GM19438 (cell line): Measurements from ENCODE around the gene ELFN2.

ENCODE experiments used
- ATAC-seq: cut with Tn5 transposase; IDR thresholded peaks from one replicate; pipeline ENCODE4 v1.9.1; 2021; ENCODE audit warnings: low read depth; ENCODE audit not compliant: unreplicated experiment

The ELFN2 gene

DNA sequence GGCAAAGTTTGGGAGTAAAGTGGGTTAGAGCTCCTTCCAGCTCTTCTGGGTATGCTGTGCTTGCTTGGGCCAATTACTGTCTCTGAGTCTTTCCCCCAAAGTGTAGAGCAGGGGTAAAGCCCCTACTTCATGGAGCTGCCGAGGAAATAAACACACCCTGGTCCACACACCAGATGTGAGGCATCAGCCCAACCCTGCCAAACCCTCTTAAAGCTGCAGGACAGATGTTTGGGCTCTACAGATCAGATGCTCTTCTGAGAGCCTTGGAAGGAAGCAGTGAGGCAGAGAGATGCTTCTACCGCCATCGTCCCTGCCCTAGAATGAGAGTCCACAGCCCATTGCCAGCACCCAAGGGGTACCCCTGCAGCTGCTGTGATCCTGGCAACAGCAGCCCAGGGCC is 64.7 kb downstream of the ELFN2 start:
- no peak for ATAC-seq

DNA sequence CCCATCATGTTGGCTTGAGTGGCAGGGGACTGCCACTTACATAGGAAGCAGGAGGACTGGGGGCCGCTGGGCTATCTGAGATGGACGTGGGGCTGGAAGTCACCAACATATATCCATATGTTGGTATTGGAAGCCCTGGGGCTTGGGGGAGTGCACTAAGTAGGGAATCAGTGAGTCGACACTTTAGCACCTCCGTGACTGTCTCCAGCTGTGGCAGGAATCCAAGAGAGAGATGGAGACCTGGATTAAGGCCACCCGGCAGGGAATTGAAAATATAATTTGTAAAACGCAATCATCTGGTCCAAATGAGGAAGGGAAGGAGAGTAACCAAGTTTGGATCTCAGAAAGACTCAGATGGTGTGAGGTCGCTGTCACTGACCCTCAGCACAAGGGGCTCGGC is 68.4 kb downstream of the ELFN2 start:
- no peak for ATAC-seq

DNA sequence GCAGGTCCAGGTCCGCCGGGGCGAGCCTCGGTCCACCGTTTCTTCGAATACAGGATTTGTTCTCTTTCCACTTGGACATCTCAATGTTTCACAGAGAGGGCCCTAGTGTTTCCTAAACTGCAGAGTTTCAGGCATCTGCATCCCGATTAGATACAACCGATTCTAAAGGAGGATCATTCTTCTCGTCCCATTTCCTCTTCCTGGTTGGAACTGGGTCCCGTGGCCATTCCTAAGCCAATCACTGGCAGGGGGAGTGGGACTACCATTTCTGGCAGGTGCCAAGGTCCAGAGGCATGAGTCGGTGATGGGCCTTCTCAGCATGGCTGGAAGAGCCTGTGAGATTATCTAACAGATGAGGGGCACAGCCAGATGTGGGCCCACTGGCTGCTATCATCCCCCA is 68.9 kb downstream of the ELFN2 start:
- no peak for ATAC-seq

DNA sequence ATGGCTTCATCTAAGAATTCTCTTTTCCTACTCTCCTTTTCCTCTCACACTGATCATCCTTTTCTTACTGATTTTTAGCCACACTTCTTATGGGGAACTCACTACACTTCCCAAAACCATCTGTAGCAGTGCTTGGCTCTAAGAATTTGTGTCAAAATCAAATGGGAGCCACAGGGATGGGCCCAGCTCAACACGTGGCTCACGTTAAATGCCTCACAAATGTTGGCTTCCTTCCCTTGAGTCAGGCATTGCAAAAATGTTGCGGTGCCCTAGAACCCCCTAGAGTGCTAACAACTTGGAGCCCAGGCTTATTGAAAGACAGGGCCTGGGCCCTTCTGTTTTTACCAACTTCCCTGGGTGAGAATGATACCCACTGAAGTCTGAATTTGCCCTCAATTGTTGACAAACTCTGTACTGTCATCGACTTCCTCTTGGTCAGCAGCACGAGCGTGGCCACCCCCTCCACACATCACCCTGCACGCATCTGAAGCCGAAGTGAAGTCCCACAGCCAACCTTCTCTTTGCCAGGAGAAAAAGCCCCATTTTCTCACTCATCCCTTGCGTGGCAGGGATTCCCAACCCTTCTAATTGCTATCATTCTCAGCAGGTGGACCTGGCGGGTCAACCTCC is 69.7 kb downstream of the ELFN2 start:
- no peak for ATAC-seq

DNA sequence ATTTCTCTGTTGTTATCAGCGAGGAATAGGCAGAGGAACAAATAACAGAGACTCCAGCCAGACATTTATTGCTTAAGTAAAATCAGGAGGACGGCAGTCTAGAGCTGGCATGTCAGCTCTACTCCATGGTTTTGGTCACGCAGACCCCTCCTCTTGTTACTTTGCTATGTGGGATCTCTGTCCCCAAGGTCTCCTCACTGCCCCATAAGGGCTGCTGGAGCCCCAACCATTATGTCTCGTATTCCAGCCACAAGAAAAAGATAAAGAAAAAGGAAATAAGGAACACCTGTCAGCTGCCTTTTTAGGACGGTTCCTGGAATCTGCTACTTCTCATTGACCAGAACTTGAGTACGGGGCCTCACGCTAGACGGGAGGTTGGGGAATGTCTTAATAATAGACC is 70.4 kb downstream of the ELFN2 start:
- ATAC-seq = no peak

DNA sequence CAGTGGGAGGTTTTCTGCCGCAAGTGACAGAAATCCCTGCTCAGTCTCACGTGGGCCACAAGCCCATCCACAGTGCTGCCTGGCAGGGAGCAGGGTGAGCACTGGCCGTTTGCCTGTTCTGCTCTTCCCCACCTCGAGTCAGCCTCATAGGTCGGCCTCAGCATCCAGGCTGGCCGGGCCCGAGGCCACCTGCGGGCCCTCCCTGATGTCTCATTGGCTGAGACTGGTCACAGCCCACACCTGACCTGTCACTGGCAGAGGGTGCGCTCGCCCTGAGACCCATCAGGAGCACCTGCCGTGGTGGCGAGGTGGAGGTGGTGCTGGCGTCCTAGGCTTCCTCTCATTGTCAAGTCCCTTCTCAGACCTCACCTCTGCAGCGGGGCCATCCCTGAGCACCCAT is 72.1 kb downstream of the ELFN2 start:
- ATAC-seq = no peak

DNA sequence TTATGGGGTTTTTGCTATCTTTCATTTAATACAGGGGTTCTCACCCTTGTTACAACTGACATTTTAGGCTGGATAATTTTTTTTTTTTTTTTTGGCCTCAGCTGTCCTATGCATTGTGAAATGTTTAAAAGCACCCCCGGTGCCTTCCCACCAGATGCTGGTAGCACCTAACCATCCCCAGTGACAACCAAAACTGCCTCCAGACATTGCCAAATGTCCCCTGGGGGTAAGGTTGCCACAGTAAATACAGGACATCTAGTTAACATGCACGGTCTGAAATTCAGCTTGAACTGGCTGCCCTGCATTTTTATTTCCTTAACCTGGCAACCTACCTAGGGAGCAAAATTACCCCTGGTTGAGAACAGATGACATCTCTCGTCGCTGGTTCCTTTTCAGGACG is 72.6 kb downstream of the ELFN2 start:
- ATAC-seq = no peak

DNA sequence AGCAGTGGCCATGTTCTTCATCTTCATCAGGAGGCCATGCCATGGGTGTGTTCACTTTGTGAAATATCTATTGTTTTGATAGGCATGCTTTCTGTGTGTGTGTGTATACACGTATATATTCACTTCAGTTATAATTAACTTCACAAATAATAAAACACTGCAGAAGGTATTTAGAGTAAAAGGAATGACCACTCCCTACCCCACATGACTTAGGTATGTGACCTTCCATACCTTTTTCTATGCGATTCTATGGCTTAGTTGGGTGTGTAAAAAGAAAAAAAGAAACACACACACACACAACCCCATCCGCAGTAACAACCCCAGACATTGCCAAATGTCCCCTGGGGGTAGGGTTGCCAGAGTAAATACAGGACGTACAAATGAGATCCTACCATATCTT is 73.0 kb downstream of the ELFN2 start:
- ATAC-seq = no peak

DNA sequence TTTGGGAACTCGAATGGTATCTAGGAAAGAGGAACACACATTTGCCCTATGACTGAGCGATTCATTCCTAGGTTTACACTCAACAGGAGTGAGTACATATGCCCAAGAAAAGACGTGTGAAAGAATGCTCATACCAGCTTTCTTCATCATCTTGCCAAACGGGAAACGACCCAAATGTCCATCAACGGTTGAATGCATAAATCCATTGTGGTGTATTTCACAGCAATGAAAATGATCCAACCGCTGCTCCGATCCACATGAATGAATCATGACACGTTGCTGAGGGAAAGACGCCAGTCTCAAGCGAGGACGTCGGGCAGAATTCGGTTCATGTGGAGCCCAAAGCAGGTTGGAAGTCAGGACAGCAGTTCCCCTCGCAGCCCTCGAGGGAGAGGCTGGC is 73.4 kb downstream of the ELFN2 start:
- no peak for ATAC-seq

DNA sequence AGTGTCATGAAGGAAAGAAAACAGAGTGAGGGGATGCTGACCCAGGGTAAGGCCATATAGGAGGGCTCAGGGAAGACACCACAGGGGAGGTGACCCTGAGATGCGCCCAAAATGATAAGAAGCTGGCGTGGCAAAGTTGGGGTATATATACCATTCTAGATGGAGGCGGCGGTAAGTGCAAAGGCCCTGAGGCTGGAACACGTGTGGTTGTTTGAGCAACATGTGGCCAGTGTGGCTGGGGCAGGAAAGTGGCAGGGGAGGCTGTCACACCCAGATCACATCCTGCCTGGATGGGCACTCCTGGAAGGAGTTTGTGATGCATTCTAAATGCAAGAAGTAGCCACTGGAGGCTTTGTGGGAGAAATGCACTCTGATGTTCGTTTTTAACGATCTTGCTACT is 74.8 kb downstream of the ELFN2 start:
- ATAC-seq = no peak

DNA sequence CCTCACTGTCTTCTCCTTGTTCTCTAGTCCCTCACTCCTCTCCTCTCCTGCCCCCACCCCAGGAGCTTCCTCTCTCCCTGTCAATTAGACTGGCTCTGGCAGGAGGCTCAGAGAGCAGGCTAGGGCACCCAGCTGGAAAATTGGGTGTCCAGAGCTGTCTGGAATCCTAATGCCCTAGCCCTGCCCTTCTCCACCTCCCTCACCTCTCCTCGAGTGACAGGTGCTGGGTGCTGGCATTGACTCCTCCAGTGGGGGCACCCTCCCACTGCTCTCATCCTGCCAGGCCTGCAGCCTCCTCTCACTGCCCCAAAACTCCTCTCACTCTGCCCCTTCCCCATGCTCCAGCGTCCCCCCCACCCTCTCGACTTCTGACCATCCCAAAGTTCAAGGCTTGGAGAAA is 76.0 kb downstream of the ELFN2 start:
- no peak for ATAC-seq

DNA sequence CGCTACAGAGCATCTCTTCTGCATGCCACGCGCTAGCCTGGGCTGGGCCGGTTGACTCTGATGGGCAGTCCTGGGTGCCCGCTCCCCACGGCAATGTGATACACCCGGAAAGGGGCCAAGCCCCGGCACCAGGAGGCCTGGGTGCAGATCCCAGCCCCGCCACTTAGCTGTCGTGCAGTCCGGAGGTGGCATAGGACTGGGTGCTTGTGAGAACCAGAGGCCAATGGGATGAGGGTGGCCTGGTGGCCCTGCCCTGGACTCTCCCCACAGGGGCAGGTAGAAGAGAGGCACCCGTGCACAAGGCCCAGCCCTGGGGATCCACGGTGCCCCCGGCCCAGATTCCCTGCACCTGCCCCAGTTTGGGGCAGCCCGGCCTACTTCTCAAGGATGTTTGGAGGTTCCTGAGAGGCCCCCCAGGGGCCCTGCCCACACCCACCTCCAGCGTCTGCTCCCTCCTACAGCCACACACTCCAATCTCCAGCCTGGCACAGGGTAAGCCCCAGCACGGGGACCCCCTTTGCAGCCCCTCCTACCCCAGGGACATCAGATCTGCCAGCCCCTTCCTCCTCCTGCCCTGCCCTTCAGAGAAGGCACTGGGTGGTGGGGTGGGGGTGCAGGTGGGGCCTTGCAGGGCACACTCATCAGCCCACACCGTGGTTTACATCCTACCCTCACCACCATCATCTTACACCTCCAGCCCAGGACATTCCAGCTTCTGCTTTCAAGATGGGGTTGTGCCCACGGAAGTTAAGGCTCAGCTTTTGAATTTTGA is 78.0 kb downstream of the ELFN2 start:
- no peak for ATAC-seq

DNA sequence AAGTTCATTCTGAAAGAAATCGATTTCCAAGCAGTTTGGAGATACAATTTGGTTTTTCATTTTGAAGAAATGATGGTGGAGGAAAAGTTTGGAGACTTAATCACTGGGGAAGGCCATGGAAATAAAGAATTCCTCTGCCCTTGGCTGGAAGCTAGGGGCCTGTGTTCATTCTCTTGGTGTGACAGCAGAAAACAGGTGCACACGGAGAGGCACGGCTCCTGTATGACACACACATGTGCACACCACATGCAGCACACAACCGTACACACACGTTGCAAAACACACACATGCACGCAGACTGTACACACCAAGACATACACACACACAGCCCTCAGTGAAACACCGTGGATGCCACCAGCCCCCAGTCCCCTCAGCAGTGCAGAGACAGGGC is 80.8 kb downstream of the ELFN2 start:
- ATAC-seq = no peak

DNA sequence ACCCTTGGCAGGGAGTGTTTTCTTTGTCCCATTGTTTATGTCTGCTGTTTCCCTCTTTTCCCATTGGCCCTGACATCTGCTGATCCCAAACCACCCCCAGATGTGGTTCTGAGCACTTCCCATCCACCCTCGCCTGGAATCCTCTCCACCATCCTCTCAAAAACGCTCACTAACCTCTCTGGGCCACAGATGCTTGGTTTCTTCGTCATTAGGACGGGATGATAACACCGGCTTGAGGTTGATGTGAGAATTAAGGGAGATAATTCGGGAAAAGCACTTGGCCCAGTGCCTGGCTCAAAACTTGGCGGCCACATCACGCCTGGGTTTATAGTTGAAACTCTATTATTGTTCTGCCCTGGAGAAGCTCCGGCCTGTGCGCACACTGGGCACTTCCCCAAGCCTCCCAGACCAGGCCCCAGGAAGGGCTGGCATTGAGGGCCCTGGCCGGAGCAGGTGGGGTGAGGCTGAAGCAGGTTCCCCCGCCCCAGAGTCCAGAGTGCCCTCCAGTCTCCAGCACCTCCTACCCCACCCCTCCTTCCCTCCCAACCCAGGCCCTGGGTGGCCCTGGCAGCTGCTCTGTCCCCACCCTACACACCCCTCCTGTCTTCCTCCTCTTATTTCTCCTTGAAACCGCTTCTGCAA is 81.3 kb downstream of the ELFN2 start:
- ATAC-seq = no peak

DNA sequence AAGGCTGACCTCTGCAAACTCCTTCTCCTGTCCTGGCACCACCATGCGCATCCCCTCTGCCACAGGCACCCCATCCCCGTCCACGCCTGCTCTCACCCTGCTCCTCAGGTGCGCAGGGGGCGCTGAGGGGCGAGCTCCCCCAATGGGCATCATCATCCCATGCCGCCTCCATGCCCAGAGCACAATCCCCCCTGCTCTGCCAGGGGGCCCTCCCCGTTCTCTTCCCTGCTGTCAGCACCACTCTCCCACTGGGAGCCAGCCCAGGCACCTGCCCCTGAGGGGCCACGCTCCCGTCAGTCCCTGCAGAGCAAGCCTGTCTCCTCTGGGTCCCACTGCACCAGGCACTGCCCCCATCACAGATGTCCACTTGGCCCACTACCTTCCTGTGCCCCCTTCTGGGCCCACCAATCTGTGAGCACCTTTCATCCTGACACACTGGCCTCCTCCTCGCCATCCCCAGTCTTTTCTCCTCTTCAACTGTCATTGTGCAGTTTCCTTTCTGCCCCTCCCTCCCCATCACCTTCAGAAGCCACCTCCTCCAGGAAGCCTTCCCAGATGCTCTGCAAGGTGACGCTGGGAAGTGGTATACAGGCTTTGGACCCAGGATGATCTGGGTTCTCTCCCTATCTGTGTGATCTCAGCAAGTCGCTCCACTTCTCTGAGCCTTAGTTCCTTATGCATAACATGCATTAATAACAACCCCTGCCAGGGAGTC is 82.4 kb downstream of the ELFN2 start:
- ATAC-seq = no peak

DNA sequence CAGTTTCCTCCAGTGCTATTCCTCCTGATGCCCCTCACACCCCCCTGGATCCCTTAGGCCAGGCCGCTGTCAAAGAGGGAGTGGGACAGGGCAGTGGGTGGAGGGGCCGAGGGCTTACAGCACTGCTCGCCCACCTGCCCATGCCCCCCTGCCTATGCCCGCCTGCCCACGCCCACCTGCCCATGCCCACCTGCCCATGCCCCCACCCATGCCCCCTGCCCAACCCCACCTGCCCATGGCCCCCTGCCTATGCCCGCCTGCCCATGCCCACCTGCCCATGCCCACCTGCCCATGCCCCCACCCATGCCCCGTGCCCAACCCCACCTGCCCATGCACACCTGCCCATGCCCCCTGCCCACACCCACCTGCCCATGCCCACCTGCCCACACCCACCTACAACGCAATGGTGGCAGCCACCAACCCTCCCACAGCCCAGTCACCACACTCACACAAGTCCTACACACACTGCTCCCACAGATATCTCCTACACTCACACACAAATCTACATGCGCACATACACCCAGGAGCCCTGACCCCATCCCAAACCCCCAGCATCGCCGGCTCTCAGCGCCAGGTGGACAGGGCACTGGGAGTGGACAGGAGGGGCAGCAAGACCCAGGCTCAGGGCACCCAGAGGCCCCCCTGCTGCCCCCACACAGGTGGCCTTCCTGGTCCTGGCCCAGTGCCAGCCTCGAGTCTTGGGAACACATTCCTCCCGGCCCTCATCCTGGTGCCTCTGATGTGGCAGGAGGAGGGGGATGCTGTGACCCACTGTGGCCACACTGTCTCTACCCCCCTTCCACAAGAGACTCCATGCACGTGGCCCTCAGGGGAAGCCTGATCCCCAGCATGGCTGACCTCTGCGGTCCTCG is 83.2 kb downstream of the ELFN2 start:
- ATAC-seq = no peak

DNA sequence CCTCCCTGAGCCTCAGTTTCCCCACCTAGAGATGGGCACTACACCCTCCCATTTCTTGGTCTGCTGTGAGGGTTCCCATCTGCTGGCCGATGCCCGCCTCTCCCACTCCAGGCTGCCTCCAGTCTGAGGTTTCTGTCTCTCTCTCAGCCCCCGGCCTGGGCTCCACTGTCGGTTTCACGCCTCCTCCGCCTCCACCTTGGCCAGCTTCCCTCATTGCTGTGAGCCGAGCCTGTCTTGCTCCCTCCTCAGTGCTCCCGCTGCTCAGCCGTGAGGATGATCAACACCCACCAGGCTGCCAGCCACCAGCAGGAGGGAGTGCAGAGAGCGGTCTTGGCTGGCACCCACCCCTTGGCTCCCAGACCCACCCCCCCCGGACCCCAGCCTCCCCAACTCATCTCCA is 83.9 kb downstream of the ELFN2 start:
- ATAC-seq = no peak

DNA sequence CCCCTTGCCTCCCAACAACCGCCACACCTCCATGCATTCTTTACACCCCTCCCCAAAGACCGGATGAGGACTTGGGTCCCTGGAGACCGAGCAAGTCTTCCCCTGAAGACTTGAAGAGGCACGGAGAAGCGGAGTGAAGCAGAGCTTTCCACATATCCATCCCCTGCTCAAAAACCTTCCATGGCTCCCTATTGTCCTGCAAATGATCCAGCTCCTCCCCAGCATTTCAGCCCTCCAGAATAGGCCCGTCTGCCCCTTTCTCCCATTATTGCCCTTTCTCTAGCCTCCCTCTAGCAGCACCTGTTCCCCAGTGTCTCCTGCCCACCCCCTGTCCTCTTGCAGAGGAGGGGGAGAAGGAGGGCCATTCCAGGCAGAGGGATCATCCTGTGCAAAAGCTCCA is 85.2 kb downstream of the ELFN2 start:
- no peak for ATAC-seq

DNA sequence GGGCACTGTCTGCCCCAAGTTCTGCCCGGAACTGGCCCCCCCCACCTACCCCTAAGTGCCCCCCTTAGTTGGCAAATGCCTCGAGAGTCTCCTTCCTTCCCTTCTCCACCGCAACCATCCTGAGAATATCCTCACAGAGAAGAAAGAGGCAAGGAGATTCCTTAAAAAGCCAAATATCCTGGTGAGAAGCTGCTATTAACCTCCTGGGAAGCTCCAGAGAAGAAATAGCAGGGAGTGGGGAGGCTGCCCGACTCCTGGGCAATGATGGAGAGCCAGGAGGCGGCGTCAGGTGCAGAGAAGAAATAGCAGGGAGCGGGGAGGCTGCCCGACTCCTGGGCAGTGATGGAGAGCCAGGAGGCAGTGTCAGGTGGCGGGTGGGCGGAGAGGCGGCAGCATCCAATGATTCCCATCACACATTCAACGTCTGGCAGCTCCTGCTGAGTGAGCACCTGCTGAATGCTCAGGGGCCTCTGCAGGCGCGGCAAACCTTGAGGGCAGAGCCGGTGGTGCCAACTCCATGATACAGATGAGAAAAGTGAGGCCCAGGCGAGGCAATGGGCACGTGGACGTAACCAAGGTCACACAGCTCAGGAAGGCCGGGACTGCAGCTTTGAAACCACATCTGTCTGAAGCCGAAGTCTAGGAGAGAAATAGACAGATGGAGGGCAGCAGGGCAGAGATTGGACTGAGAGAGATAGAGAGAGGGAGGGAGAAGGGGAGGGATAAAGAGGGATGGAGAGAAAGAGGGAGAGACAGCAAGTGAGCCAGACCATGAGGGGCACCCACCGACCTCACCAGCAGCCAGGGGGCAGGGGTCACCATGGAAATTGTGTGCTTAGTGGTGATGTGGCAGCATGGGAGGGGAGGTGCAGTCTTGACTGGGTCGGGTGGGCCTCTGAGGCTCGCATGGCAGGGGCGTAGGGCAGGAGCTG is 86.7 kb downstream of the ELFN2 start:
- no peak for ATAC-seq
